Measurements from ENCODE around the gene DNAI1. TPM values are rescaled to one million over a fixed set of nuclear protein-coding genes. Genes with fewer than 3 reads are reported as not detected.

The DNAI1 gene
- total RNA-seq, 1 experiment from 2014 or later = 2.2 TPM

DNA sequence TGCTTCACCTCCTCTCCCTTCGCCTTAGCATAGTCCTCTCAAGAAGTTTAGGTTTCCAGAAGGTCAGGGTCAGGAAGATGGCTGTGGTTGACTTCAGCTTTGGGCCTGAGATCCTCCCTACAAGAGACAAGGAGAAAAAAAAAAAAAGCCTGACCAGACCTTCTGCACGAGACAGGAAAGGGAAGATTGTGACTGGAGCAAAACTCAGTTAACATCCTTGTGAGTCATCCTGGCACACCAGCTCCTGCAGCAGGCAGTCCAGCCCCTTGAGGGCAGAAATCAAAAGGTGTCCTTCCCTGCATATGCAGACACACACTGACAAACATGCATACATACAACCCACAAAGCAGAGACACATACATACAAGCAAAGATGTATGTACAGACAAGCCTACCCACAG lies 82.2 kb downstream of the DNAI1 start:
- CTCF ChIA-PET = no interaction called here
- intact Hi-C loops (cut with micrococcal nuclease; ENCODE audit: unreplicated experiment) (no loop called here), in situ Hi-C loops (cut with HindIII; ENCODE audit: low pct_unique_long_range_greater_than_20kb, low sequenced_read_pairs) (no loop called here)
- DNase-seq (ENCODE audit: low read depth, low spot score) (no peak), ATAC-seq (no peak)
- Histone ChIP-seq H3K27ac (ENCODE audit: low read length) (no peak overlapping the region), H3K4me1 (ENCODE audit: control insufficient read depth, insufficient read depth, low read length) (no peaks in the 10 kb centered on the region), H3K9me3 (ENCODE audit: control insufficient read depth, insufficient read depth, low read depth, low read length) (no peaks in the 10 kb centered on the region), H3K36me3 (ENCODE audit: control insufficient read depth, insufficient read depth, low read length) (no peaks in the 10 kb centered on the region), H3K27me3 (ENCODE audit: control insufficient read depth, insufficient read depth, low read length) (peaks cover 2% of the 10 kb centered on the region; the same call in 1 of the 2 replicates), H3K4me3 (ENCODE audit: low read depth in 2 of 2, low read length in 2 of 2) (no peak overlapping the region)
- POLR2A ChIA-PET = no interaction called here
- BruUV-seq (replicated peaks) = no TSS peak
- TF ChIP-seq REST (IDR thresholded peaks at IDR 0.05; ENCODE audit: insufficient read depth in 1 of 2, low read depth in 2 of 2, low read length in 1 of 2) (no peak), TCF7L2 (IDR thresholded peaks at IDR 0.05; ENCODE audit: low read depth, low read length) (no peak), SIN3A (IDR thresholded peaks at IDR 0.05; ENCODE audit: borderline replicate concordance, insufficient read depth, low read depth, low read length) (no peak), CTCF (IDR thresholded peaks at IDR 0.05) (no peak), POLR2AphosphoS5 (IDR thresholded peaks at IDR 0.05; ENCODE audit: low read depth, low read length) (no peak)

DNA sequence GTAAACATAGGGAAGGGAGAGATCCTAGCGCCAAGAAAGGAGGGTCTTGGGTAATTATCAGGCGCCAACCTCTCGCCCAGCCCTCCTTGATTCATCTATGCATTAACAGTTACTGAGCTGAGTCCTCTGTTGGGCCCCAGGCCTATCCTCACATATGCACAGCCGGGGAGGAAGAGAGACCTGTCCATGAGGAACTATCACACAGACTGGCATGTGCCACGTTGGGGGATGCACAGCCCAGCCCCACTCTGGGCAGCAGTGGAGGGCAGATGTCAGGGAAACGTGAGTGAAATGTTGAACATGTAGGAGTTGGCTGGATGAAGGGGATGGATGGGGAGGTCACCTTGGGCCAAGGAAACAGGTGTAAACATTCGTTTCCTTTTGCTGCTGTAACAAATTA lies 82.9 kb downstream of the DNAI1 start:
- TF ChIP-seq POLR2AphosphoS5 (IDR thresholded peaks at IDR 0.05; ENCODE audit: low read depth, low read length) (no peak), SIN3A (IDR thresholded peaks at IDR 0.05; ENCODE audit: borderline replicate concordance, insufficient read depth, low read depth, low read length) (no peak), TCF7L2 (IDR thresholded peaks at IDR 0.05; ENCODE audit: low read depth, low read length) (no peak), REST (IDR thresholded peaks at IDR 0.05; ENCODE audit: insufficient read depth in 1 of 2, low read depth in 2 of 2, low read length in 1 of 2) (no peak), CTCF (IDR thresholded peaks at IDR 0.05) (no peak)
- H3K36me3 ChIP-seq (ENCODE audit: control insufficient read depth, insufficient read depth, low read length) = no peaks in the 10 kb centered on the region
- ATAC-seq (no peak), DNase-seq (ENCODE audit: low read depth, low spot score) (no peak)
- H3K4me1 ChIP-seq (ENCODE audit: control insufficient read depth, insufficient read depth, low read length) = no peaks in the 10 kb centered on the region
- intact Hi-C loops (cut with micrococcal nuclease; ENCODE audit: unreplicated experiment) = no loop called here
- ChIA-PET POLR2A (no interaction called here), CTCF (interaction anchor here (0.6 to 0.7 kb wide), 2 partner anchors 64 to 419 kb away, joined by 4 read pairs; no protein-coding TSS in a partner anchor)
- in situ Hi-C loops (cut with HindIII; ENCODE audit: low pct_unique_long_range_greater_than_20kb, low sequenced_read_pairs) = no loop called here
- BruUV-seq (replicated peaks) = no TSS peak
- H3K27me3 ChIP-seq (ENCODE audit: control insufficient read depth, insufficient read depth, low read length) = 0 out of 2 replicates have a peak, but pooled peaks cover 2% of the 10 kb centered on the region
- H3K4me3 ChIP-seq (ENCODE audit: low read depth in 2 of 2, low read length in 2 of 2) = no peak overlapping the region
- H3K27ac ChIP-seq (ENCODE audit: low read length) = no peak overlapping the region
- no peaks in the 10 kb centered on the region for H3K9me3 ChIP-seq (ENCODE audit: control insufficient read depth, insufficient read depth, low read depth, low read length)
